Common myeloid progenitor, CD34-positive (primary cell): ENCODE data around the gene CEACAM16.

Source experiments
- CTCF ChIA-PET: fragments of 350-600 bp; sonication (Branson Sonifier 250); formaldehyde crosslinking; loops from one replicate; lab custom pipeline; 2021; ENCODE audit warnings: antibody characterized with exemption; lab: Charles Lee
- POLR2A ChIA-PET: fragments of 350-600 bp; sonication (Branson Sonifier 250); formaldehyde crosslinking; loops from one replicate; lab custom pipeline; 2021; ENCODE audit warnings: antibody characterized with exemption; lab: Charles Lee
- DNase-seq, 3 donors: peaks; one replicate each; pipeline versions ENCODE4 v3.0.0 to v3.0.0-alpha.2; 2013
- H3K27ac ChIP-seq, 2 experiments: 1 replicate in 1 of 2; 2 replicates in 1 of 2; pipeline ENCODE4 v1.7.0; 2013; ENCODE audit warnings: inconsistent platforms in 2 of 2, low read length in 2 of 2, mild to moderate bottlenecking in 2 of 2, low read depth in 1 of 2, moderate library complexity in 1 of 2; ENCODE audit not compliant: severe bottlenecking in 2 of 2, insufficient read depth in 1 of 2, poor library complexity in 1 of 2
- H3K27me3 ChIP-seq, 5 experiments: replicated peaks in 2 of 5; 1 replicate in 3 of 5; 2 replicates in 2 of 5; pipeline versions ENCODE4 v1.6.1 to v1.7.0; 2013; ENCODE audit warnings: low read length in 4 of 5, mild to moderate bottlenecking in 2 of 5, moderate library complexity in 2 of 5, inconsistent platforms in 1 of 5; ENCODE audit not compliant: insufficient read depth in 5 of 5, control insufficient read depth in 4 of 5
- H3K36me3 ChIP-seq, 4 experiments: 1 replicate in 2 of 4; 2 replicates in 2 of 4; pipeline versions ENCODE4 v1.6.1 to v1.7.0; 2013; ENCODE audit warnings: low read length in 3 of 4, control low read depth in 1 of 4, mild to moderate bottlenecking in 1 of 4; ENCODE audit not compliant: control insufficient read depth in 4 of 4, insufficient read depth in 4 of 4
- H3K4me1 ChIP-seq, 4 experiments: 1 replicate in 3 of 4; 2 replicates in 1 of 4; pipeline versions ENCODE4 v1.6.1 to v1.7.1; 2013; ENCODE audit warnings: low read length in 3 of 4, mild to moderate bottlenecking in 3 of 4, control low read depth in 1 of 4, inconsistent platforms in 1 of 4, moderate library complexity in 1 of 4; ENCODE audit not compliant: control insufficient read depth in 4 of 4, insufficient read depth in 4 of 4; ENCODE audit errors: control extremely low read depth in 1 of 4
- H3K4me3 ChIP-seq, 7 experiments: 1 replicate in 4 of 7; 2 replicates in 3 of 7; pipeline versions ENCODE4 v1.5.1 to v1.7.0; 2013; ENCODE audit warnings: mild to moderate bottlenecking in 7 of 7, low read length in 6 of 7, moderate library complexity in 6 of 7, inconsistent platforms in 2 of 7, low read depth in 2 of 7, control low read depth in 1 of 7; ENCODE audit not compliant: insufficient read depth in 4 of 7, control insufficient read depth in 1 of 7; ENCODE audit errors: extremely low read depth in 1 of 7
- H3K9me3 ChIP-seq, 5 experiments: 1 replicate in 4 of 5; 2 replicates in 1 of 5; pipeline versions ENCODE4 v1.6.1 to v1.7.1; 2013; ENCODE audit warnings: low read length in 4 of 5, mild to moderate bottlenecking in 2 of 5, inconsistent platforms in 1 of 5, low read depth in 1 of 5, moderate library complexity in 1 of 5; ENCODE audit not compliant: control insufficient read depth in 4 of 5, insufficient read depth in 2 of 5; ENCODE audit errors: control extremely low read depth in 1 of 5
- WGBS: methylation state at CpG from one replicate; pipeline ENCODE4 v1.1.5; 2013; ENCODE audit not compliant: insufficient coverage; 5-methylcytosine and 5-hydroxymethylcytosine counted together

The CEACAM16 gene

DNA sequence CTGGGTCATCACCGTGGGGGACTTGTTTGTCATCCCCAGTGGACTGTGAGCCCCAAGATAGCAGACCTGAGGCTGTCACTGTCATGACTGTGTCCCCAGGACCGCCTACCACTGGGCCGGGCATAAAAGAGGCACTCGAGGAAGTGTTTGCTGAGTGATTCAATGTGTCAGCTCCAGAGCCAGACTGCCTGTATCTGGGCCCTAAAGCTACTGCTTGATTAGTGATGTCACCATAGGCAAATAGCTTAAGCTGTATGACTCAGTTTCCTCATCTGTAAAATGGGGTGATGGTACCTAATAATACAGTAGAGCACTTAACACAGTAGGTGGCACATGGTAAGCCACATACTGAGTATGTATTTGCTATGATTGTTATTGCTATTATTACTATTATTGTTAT lies 38.9 kb upstream of the CEACAM16 start:
- Histone ChIP-seq H3K27me3 (no peaks in the 10 kb centered on the region), H3K4me1 (peaks cover 0 to 2% (median 0%) of the 10 kb centered on the region in 4 experiments), H3K9me3 (no peaks in the 10 kb centered on the region), H3K4me3 (no peak overlapping the region), H3K36me3 (peaks cover 15 to 69% (median 41%) of the 10 kb centered on the region in 4 experiments), H3K27ac (no peak overlapping the region)
- no peak for DNase-seq
- CTCF ChIA-PET = interaction anchor here (1.0 to 2.2 kb wide), 7 partner anchors 29 to 124 kb away, joined by 3 to 7 read pairs (median 4); no protein-coding TSS in a partner anchor
- POLR2A ChIA-PET = interaction anchor here (0.6 kb wide), 1 partner anchor 161 kb away, joined by 3 read pairs; no protein-coding TSS in a partner anchor
- 100% methylated on average over 4 of the region's 4 CpGs for WGBS

DNA sequence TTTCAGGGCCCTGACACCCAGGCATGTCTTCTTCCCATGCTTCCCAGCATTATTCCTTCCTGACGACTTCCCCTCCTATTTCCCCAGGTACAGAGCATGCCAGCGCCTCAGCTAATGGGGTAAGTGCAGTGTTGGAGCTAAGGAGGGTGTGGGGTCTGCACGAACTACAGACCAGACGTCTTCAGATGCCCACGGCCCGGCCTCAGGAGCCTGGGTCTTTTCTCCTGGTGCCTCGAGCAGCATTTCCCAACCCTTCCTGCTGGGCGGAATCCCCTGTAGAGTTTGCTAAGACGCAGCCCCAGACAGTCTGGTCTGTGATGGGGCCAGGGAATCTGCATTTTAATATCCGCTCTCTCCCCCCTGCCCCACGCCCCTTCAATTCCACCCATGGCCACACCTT lies 37.7 kb upstream of the CEACAM16 start:
- Histone ChIP-seq H3K4me3 (no peak overlapping the region), H3K27me3 (no peaks in the 10 kb centered on the region), H3K36me3 (peaks cover 15 to 58% (median 34%) of the 10 kb centered on the region in 4 experiments), H3K27ac (no peak overlapping the region), H3K9me3 (no peaks in the 10 kb centered on the region), H3K4me1 (peaks cover 0 to 2% (median 0%) of the 10 kb centered on the region in 4 experiments)
- WGBS = 100% methylated on average over 7 of the region's 11 CpGs
- ChIA-PET POLR2A (no interaction called here), CTCF (interaction anchor here (0.8 to 2.7 kb wide), 5 partner anchors 11 to 91 kb away, joined by 3 to 10 read pairs (median 4); partner anchors contain the start of genes CEACAM19 and IGSF23)
- DNase-seq = no peak

GRCh38 chr19:44661904-44662303 lies 37.0 kb upstream of the CEACAM16 start:
- CTCF ChIA-PET = interaction anchor here (1.1 to 2.7 kb wide), 5 partner anchors 9 to 91 kb away, joined by 3 to 10 read pairs (median 8); partner anchors contain the start of gene CEACAM19
- 94% methylated on average over 6 of the region's 7 CpGs for WGBS
- Histone ChIP-seq H3K4me1 (peaks cover 0 to 2% (median 0%) of the 10 kb centered on the region in 4 experiments), H3K4me3 (no peak overlapping the region), H3K36me3 (peaks cover 14 to 55% (median 33%) of the 10 kb centered on the region in 4 experiments), H3K27ac (no peak overlapping the region), H3K27me3 (no peaks in the 10 kb centered on the region), H3K9me3 (no peaks in the 10 kb centered on the region)
- POLR2A ChIA-PET = no interaction called here
- DNase-seq = no peak

GRCh38 chr19:44662691-44663385 lies 36.1 kb upstream of the CEACAM16 start:
- 99% methylated on average over 7 of the region's 7 CpGs for WGBS
- DNase-seq = no peak
- Histone ChIP-seq H3K27me3 (no peaks in the 10 kb centered on the region), H3K36me3 (peaks cover 13 to 49% (median 31%) of the 10 kb centered on the region in 4 experiments), H3K9me3 (no peaks in the 10 kb centered on the region), H3K4me3 (no peak overlapping the region), H3K27ac (no peak overlapping the region), H3K4me1 (no peaks in the 10 kb centered on the region)
- ChIA-PET CTCF (interaction anchor here (0.8 to 2.7 kb wide), 8 partner anchors 10 to 140 kb away, joined by 3 to 10 read pairs (median 4); partner anchors contain the start of gene CEACAM19), POLR2A (no interaction called here)

GRCh38 chr19:44663996-44664395 lies 35.0 kb upstream of the CEACAM16 start:
- Histone ChIP-seq H3K36me3 (peaks cover 7 to 38% (median 23%) of the 10 kb centered on the region in 4 experiments), H3K4me3 (no peak overlapping the region), H3K27me3 (no peaks in the 10 kb centered on the region), H3K9me3 (no peaks in the 10 kb centered on the region), H3K4me1 (no peaks in the 10 kb centered on the region), H3K27ac (no peak overlapping the region)
- ChIA-PET POLR2A (no interaction called here), CTCF (interaction anchor here (0.7 to 2.7 kb wide), 6 partner anchors 8 to 93 kb away, joined by 3 to 10 read pairs (median 4); partner anchors contain the start of gene CEACAM19)
- no peak for DNase-seq
- WGBS = 98% methylated on average over 5 of the region's 5 CpGs

DNA sequence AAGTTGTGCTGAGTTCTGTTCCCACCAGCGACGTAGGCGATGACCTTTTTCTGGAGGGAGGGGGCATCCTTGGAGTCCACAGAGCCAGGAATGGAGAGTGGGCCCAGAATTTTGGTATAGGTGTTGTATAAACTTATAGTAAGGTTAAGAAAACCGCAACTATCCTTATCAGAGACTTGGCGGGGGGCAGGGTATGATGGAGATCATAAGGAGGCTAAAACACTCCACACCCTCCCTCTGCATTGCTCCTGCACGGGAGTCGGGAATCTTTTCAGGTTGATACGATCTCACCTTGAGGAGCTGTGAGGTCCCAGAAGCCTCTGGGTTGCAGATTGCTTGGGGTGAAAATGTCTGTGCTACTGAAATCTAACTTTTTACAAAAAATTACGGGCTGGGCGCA lies 34.0 kb upstream of the CEACAM16 start:
- WGBS = 95% methylated on average over 4 of the region's 10 CpGs
- Histone ChIP-seq H3K27me3 (no peaks in the 10 kb centered on the region), H3K27ac (no peak overlapping the region), H3K9me3 (no peaks in the 10 kb centered on the region), H3K36me3 (peaks cover 2 to 30% (median 18%) of the 10 kb centered on the region in 4 experiments), H3K4me3 (no peak overlapping the region), H3K4me1 (no peaks in the 10 kb centered on the region)
- POLR2A ChIA-PET = no interaction called here
- no peak for DNase-seq
- CTCF ChIA-PET = interaction anchor here (1.0 to 1.3 kb wide), 2 partner anchors 9 to 93 kb away, joined by 3 to 5 read pairs; no protein-coding TSS in a partner anchor
